Activated CD8-positive, alpha-beta T cell treated with anti-CD3 and anti-CD28 coated beads for 36 hours (primary cell): ENCODE data around the gene CACNA1C. TPM values are rescaled to one million over a fixed set of nuclear protein-coding genes. Genes with fewer than 3 reads are reported as not detected.

Experiments
- ATAC-seq: fragments of 200-7000 bp; cut with Tn5 transposase; one replicate; pipeline ENCODE4 v1.10.0; 2021; ENCODE audit warnings: mild to moderate bottlenecking, moderate library complexity
- CTCF ChIA-PET: fragments of 350-600 bp; sonication (Branson Sonifier 250); formaldehyde crosslinking; loops from one replicate; lab custom pipeline; 2021; ENCODE audit warnings: antibody characterized with exemption; lab: Charles Lee
- POLR2A ChIA-PET: fragments of 350-600 bp; sonication (Branson Sonifier 250); formaldehyde crosslinking; loops from one replicate; lab custom pipeline; 2021; ENCODE audit warnings: antibody characterized with exemption; lab: Charles Lee
- DNase-seq: peaks from one replicate; pipeline ENCODE4 v3.0.0-alpha.2; 2020
- H3K27ac Mint-ChIP-seq: one replicate; pipeline ENCODE4 v1.8.0; 2021; ENCODE audit warnings: mild to moderate bottlenecking, mixed read lengths
- H3K27me3 Mint-ChIP-seq: one replicate; pipeline ENCODE4 v1.8.0; 2021; ENCODE audit warnings: mixed read lengths
- H3K36me3 Mint-ChIP-seq: one replicate; pipeline ENCODE4 v1.8.0; 2021; ENCODE audit warnings: low read depth, mixed read lengths
- H3K4me1 Mint-ChIP-seq: one replicate; pipeline ENCODE4 v1.8.0; 2021; ENCODE audit warnings: low read depth, mixed read lengths
- H3K4me3 Mint-ChIP-seq: one replicate; pipeline ENCODE4 v1.8.0; 2021; ENCODE audit warnings: mild to moderate bottlenecking, moderate library complexity, mixed read lengths
- H3K9me3 Mint-ChIP-seq: one replicate; pipeline ENCODE4 v1.8.0; 2021; ENCODE audit warnings: mixed read lengths
- intact Hi-C: fragments of 100-400 bp; cut with micrococcal nuclease; formaldehyde crosslinking; loops from one replicate; pipeline ENCODE4 v1.10.0; 2022
- total RNA-seq, 2 experiments: library from RNA; stranded (reverse); gene quantifications; one replicate each; pipeline ENCODE4 v1.2.3, GENCODE V29; 2021
- TF ChIP-seq, protein P1 (sequence below): fragments of 200-600 bp; IDR thresholded peaks from one replicate; pipeline ENCODE4 v1.8.0; 2022; ENCODE audit warnings: antibody characterized with exemption, mild to moderate bottlenecking

CACNA1C gene
- total RNA-seq, 2 experiments from 2014 or later, result 0.02 to 0.05 TPM

DNA sequence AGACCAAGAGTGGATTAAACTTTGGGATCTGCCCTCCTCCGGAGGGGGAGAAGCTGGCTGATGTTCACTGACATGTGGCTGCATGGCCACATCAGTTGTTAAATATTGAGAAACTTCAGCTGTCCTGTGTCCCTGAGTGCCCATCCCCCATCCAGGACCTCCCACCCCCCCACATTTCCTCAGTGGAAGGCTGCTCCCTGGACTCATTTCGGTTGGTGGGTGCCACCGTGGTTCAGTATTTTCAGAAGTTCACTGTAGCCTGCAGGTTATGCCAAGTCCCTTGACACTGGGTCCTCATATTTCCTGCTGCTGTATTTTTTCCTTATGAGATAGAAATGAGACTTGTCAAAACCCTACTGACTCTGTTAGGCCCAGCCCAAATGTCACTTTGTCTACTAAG lies 302.4 kb downstream of the CACNA1C start:
- ATAC-seq (no peak), DNase-seq (no peak)
- Mint-ChIP-seq H3K27ac (no peak overlapping the region), H3K9me3 (no peaks in the 10 kb centered on the region), H3K36me3 (no peaks in the 10 kb centered on the region), H3K27me3 (peaks cover 27% of the 10 kb centered on the region), H3K4me3 (no peak overlapping the region), H3K4me1 (peaks cover 17% of the 10 kb centered on the region)
- intact Hi-C loops, result no loop called here
- CTCF ChIA-PET, result no interaction called here
- TF ChIP-seq, protein P1, sequence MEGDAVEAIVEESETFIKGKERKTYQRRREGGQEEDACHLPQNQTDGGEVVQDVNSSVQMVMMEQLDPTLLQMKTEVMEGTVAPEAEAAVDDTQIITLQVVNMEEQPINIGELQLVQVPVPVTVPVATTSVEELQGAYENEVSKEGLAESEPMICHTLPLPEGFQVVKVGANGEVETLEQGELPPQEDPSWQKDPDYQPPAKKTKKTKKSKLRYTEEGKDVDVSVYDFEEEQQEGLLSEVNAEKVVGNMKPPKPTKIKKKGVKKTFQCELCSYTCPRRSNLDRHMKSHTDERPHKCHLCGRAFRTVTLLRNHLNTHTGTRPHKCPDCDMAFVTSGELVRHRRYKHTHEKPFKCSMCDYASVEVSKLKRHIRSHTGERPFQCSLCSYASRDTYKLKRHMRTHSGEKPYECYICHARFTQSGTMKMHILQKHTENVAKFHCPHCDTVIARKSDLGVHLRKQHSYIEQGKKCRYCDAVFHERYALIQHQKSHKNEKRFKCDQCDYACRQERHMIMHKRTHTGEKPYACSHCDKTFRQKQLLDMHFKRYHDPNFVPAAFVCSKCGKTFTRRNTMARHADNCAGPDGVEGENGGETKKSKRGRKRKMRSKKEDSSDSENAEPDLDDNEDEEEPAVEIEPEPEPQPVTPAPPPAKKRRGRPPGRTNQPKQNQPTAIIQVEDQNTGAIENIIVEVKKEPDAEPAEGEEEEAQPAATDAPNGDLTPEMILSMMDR, result no peak
- POLR2A ChIA-PET, result interaction anchor here (1.0 kb wide), 1 partner anchor 93 kb away, joined by 3 read pairs; no protein-coding TSS in a partner anchor

DNA sequence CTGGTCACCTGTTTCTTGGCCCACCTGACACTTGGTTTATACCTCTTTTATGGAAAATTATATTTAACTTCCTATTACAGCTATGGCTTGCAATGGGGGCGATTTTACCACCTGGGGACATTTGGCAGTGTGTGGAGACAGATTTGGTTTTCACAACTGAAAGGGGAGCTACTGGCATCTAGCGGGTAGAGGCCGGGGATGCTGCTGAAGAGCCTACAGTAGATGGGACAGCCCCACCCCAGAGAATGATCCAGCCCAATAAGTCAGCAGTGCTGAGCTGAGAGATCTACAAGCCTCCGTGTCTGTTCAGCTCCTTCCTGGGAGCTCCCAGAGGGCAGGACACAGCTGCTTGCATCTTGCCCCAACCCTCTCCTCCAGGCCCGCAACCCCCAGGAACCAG lies 302.8 kb downstream of the CACNA1C start:
- TF ChIP-seq, protein P1, result no peak
- Mint-ChIP-seq H3K4me3 (no peak overlapping the region), H3K27ac (no peak overlapping the region), H3K4me1 (peaks cover 17% of the 10 kb centered on the region), H3K27me3 (peaks cover 28% of the 10 kb centered on the region), H3K36me3 (no peaks in the 10 kb centered on the region), H3K9me3 (no peaks in the 10 kb centered on the region)
- DNase-seq, result no peak
- CTCF ChIA-PET, result no interaction called here
- no peak for ATAC-seq
- POLR2A ChIA-PET, result interaction anchor here (1.0 kb wide), 1 partner anchor 93 kb away, joined by 3 read pairs; no protein-coding TSS in a partner anchor
- intact Hi-C loops, result no loop called here

DNA sequence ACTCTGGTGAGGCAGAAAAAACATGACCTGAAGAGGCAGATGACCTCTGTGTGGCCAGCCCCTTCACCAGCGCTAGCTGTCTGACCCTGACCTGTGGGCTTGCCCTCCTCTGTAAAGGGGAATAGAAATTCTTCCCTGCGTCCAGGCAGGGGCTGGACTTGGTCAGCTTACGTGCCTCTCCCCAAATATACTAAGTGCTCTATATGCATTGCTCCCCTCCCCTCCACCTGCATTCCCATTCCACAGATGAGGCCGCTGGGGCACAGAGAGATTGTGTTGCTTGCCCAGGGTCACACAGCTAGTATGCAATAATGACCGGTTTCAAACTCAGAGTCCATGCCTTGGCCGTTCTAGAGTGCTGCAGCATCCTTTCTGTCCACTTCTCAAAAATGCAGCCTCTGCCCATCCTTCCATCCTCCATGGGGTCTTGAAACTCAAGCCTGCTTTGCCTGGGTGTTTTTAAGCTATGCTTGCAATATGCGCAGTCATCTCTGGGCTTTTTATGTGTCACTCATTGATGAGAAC lies 303.9 kb downstream of the CACNA1C start:
- H3K4me3 Mint-ChIP-seq, result no peak overlapping the region
- peaks cover 17% of the 10 kb centered on the region for H3K4me1 Mint-ChIP-seq
- POLR2A ChIA-PET, result no interaction called here
- peaks cover 29% of the 10 kb centered on the region for H3K27me3 Mint-ChIP-seq
- H3K27ac Mint-ChIP-seq, result no peak overlapping the region
- H3K9me3 Mint-ChIP-seq, result no peaks in the 10 kb centered on the region
- H3K36me3 Mint-ChIP-seq, result no peaks in the 10 kb centered on the region
- DNase-seq (no peak), ATAC-seq (no peak)
- CTCF ChIA-PET, result no interaction called here
- TF ChIP-seq, protein P1, result no peak
- intact Hi-C loops, result no loop called here

DNA sequence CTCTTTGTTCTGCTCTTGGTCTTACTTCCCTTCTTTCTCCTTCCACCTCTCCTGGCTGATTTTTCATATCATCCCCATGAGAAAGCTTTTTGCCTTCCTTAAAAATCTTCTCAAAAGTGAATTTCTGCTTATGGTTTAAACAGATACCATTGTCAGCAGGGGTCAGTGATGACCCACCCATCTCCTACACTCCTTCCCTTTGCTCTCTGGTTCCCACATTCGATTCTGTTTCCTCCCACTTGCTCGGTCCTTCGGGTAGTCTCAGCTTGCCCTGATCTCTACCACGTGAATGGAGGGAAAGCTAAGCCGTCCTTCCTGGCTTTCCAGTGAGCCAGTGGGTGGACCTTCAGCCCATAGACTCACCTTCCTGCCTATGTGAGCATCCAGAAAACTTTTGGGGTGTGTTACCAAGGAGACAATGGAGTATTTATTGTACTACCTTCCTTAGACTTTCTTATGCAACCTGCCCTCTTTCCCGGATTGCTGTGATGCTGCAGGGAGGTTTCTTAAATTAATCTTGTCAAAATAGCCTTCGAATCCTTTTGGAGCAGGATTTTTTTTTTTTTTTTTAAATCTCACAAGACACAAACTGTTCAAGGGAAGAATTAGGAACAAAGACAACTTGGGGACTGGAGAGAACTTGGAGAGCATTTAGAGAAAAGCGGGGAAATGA lies 306.3 kb downstream of the CACNA1C start:
- ATAC-seq, result no peak
- Mint-ChIP-seq H3K27me3 (peaks cover 22% of the 10 kb centered on the region), H3K4me3 (no peak overlapping the region), H3K4me1 (peaks cover 23% of the 10 kb centered on the region), H3K36me3 (no peaks in the 10 kb centered on the region), H3K9me3 (no peaks in the 10 kb centered on the region), H3K27ac (no peak overlapping the region)
- ChIA-PET CTCF (interaction anchor here (1.0 kb wide), 1 partner anchor 15 kb away, joined by 3 read pairs; no protein-coding TSS in a partner anchor), POLR2A (interaction anchor here (0.9 kb wide), 1 partner anchor 12 kb away, joined by 3 read pairs; no protein-coding TSS in a partner anchor)
- TF ChIP-seq, protein P1, result no peak
- intact Hi-C loops, result no loop called here
- DNase-seq, result no peak
